GM18858 (cell line): ENCODE data around the gene IL36RN.

Source experiments
- ATAC-seq: cut with Tn5 transposase; IDR thresholded peaks from one replicate; pipeline ENCODE4 v1.9.1; 2021; ENCODE audit not compliant: unreplicated experiment

Gene IL36RN

DNA sequence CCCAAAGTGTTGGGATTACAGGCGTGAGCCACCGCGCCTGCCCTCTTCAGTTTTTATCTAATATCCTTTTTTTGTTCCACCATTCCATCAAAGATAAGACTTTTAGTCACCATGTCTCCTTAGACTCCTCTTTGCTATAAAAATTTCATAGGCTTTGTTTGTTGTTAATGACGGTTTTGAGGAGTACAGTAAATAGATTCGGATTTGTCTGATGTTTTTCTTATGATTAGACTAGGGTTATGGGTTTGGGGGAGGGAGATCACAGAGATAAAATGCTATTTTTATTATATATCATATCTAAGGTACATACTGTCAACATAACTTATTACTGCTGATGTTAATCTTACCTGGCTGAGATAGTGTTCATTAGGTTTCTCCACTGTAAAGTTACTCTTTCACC lies 12.5 kb upstream of the IL36RN start:
- ATAC-seq, result no peak

DNA sequence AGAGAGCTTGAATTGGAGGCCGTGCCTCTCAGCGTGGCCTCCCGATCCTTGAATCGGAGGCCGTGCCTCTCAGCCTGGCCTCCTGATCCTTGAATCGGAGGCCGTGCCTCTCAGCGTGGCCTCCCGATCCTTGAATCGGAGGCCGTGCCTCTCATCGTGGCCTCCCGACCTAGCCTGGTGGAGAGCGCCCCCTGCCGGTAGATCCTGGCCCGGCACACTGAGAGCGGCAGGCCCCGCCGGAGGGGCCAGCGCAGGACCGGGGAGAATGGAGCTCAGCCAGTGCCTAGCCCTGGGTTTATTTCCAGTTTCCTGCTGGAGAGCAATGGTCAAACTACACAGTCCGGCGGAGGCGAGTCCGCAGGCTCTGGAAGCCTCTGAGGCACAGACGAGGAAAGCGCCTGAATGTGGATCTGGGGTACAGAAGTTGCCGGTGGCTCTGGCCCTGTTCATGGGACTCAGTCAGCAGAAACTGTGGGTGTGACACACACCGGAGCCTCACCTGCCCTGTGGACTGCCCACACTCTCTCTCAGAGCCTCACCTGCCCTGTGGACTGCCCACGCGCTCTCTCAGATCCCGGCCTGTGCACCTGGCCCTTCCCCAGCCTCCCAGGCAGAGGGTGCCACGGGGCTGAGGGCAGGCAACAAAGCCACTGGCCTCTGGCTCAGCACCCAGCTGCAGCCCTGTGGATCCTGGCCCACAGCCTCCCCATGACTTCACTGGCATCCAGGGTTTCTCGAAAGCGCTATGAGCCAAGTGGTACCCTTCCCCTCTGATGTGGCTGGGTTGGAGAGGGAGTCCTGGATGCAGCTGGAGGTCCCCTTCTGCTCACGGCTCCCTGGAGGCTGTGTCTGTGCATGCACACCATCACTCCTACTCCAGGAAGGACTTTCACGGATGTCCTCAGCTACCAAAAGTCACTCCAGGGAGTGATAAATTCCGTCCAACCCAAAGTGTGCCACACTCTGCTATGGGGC lies 7.8 kb upstream of the IL36RN start:
- no peak for ATAC-seq

DNA sequence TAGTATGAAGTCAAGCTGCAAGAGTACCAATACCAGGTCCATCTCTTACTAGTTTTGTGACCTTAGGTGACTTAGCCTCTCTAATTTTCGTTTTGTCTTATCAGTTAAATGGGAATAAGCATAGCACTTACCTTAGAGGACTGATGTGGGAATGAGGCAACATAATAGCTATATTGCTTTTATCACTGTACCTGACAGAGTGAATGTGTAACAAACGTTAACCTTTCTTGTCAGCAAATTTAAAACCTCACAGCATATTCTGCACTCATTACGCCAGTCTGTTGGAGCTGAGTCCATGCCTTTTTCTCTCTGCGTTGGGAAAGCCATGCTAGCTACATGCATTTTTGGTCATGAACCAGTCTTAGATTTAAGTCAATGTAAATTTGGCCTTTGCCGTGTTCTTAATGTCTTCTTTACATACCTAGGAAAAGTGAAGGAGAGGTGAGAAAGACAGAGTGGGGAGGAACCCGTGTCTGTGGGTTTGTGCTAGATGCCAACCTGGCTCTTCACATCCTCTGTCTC lies 6.5 kb upstream of the IL36RN start, which contains the start of gene IL36B:
IL36B (minus strand) TSS at position 472 of the 522 bp plus-strand sequence.
- ATAC-seq, result no peak

DNA sequence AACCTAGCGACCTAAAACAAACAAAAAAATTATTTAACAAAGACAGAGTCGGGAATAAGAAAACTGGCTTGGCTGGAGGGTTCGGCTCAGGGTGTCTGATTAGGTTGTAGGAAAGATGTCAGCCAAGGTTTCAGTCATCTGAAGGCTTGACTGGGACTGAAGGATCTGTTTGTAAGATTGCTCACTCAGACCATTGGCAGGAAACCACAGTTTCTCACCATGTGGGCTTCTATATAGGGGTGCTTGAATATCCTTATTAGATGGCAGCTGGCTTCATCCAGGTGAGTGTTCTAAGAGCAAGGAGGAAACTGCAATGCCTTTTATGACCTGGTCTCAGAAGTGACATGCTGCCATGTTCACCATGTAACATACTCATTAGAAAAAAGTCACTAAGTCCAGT lies 5.3 kb upstream of the IL36RN start:
- ATAC-seq, result no peak

DNA sequence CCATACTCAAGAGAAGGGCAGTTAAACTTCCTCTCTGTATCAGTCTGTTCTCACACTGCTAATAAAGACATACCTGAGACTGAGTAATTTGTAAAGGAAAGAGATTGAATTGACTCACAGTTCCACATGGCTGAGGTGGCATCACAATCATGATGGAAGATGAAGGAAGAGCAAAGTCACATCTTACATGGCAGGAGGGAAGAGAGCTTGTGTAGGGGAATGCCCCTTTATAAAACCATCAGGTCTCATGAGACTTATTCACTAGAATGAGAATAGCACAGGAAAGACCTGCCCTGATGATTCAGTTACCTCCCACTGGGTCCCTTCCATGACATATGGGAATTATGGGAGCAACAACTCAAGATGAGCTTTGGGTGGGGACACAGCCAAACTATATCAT lies 4.9 kb upstream of the IL36RN start:
- ATAC-seq, result no peak

DNA sequence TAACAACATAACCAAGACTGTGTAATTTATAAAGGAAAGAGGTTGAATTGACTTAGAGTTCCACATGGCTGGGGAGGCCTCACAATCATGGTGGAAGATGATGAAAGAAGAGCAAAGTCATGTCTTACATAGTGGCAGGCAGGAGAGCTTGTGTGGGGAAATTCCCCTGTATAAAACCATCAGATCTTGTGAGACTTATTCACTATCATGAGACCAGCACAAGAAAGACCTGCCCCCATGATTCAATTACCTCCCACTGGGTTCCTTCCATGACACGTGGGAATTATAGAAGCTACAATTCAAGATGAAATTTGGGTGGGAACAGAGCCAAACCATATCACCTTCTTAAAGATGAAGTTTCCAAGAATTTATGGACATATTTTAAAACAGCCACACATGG lies 2.5 kb upstream of the IL36RN start:
- ATAC-seq, result no peak

DNA sequence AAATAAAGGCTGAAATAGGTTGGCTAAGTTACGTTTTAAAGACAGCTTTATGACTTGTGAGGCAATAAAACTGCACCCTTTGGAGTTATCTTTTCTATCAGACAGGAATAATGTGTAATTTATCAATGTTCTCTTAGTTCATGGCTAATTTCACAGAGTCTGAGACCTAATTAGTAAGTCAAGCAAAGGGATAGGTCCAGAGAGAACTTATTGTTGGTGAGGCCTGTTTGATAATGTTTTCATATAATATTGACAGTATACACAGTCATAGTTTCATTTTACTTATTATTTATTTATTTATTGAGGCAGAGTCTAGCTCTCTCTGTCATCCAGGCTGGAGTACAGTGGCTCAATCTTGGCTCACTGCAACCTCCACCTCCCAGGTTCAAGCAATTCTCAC lies 1.9 kb upstream of the IL36RN start:
- no peak for ATAC-seq

DNA sequence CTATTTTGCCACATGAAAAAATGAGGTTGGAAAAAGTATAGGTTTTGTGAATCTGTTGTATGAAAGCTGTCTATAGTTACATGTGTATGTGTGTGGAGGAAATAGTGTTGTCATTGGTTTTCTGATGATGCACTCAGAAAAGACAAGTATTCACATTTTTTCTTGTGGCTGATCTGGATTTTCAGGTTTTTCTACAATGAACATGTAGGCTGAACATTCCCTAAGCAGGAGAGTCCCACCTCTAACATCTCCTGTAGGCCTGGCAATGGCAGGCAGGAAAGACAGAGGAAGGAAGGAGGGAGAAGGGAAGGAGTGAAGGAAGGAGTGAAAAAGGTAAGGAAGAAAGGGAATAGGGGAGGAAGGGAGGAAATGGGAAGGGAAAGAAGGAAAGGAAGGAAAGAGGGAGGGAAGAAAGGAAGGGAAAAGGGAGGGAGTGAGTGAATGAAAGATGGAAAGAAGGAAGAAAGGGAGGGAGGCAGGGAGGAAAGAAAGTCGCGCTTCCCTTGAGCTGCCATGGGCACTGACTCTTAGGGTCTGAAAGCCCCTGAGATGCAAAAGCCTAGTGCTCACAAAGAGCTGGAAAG lies 495 bp upstream of the IL36RN start:
- ATAC-seq, result no peak

DNA sequence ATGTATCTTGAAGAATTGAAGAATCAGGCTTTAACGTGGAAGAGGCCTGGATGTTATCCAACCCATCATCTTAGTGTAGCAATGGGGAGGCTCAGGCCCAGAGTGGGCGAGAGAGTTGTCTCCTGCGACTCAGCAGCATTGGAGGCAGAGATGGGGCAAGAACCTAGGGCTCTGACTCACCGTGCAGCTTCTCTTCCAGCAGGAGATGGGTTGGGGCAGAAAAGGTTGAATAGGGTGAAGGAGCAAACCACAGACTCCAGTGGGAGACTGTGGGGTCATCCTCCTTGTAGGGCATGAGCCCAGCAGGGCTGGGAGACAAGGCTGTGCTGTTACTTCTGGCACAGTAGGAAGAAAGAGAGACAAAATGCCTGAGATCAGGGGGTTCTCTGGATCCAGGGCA lies 1.4 kb downstream of the IL36RN start:
- no peak for ATAC-seq

DNA sequence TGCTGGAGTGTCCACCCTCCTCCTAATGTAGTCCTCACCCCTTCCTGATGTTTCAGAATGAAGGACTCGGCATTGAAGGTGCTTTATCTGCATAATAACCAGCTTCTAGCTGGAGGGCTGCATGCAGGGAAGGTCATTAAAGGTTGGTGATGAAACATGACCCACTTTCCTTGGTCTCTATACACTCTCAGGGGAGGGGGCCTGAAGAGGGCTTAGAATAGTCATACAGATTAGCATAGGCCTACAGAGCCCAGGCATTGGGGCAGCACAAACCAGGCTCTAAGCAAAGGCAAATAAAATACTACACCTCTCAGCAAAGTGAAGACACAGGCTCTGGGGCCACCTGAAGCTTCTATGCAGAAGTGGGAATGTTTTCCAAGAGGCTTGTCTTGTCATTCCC lies 1.8 kb downstream of the IL36RN start:
- ATAC-seq, result no peak

DNA sequence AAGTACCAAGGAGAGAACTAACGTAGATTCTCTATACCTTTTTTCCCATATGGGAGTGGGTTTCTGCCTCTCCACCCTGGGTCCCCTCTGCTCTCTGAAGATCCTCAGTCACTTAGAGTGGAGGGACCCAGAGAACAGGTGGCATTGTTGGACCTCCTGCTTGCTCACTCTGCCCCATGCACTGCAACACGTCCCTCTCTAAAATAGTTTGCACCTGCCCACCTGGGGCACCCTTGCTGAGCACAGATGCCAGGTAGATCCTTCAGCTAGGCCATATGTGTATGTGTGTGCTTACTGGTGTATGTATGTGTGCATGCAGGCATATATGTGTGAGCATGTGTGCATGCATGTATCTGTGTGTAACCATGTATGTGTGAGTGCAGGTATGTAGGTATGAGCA lies 2.2 kb downstream of the IL36RN start:
- no peak for ATAC-seq

DNA sequence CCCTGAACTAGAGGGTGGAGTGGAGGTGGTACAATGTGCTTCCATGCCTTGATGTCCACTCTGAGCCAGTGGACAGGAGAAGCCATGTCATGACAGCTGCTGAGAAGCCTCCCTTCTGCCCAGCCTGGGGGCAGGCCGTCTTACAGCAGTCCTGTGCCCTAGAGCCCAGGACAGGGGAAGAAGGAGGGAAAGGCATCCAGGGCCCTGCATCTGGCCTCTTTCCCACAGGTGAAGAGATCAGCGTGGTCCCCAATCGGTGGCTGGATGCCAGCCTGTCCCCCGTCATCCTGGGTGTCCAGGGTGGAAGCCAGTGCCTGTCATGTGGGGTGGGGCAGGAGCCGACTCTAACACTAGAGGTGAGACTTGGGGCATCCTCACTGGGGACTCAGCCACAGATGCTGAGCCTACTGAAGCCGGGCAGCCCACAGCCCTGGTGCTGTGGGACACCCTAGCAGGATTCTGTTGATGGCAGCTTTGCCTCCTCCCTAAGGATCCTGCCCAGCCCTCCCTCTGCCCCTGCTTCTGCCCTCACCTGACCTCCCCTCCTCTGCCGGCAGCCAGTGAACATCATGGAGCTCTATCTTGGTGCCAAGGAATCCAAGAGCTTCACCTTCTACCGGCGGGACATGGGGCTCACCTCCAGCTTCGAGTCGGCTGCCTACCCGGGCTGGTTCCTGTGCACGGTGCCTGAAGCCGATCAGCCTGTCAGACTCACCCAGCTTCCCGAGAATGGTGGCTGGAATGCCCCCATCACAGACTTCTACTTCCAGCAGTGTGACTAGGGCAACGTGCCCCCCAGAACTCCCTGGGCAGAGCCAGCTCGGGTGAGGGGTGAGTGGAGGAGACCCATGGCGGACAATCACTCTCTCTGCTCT lies 3.1 kb downstream of the IL36RN start:
- no peak for ATAC-seq

DNA sequence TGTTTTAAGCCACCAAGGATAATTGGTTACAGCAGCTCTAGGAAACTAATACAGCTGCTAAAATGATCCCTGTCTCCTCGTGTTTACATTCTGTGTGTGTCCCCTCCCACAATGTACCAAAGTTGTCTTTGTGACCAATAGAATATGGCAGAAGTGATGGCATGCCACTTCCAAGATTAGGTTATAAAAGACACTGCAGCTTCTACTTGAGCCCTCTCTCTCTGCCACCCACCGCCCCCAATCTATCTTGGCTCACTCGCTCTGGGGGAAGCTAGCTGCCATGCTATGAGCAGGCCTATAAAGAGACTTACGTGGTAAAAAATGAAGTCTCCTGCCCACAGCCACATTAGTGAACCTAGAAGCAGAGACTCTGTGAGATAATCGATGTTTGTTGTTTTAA lies 5.3 kb downstream of the IL36RN start:
- no peak for ATAC-seq

DNA sequence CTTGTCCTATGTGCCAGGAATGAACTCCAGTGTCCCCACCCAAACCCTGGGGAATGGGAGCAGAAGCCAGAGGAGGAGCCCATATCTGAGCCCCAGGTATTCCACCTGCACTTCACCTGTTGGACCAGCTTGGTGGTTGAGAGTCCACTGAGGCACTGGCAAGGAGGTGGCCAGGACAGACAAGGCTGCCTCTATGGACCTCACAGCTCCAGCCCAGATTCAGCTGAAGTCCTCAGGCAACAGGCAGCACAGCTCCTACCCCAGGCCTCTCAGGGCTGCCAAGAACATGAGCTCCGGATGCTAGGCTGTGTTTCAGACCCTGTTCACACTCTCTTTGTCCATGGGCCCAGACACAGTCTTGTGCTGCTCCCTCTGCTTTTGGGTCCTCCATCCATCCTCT lies 5.9 kb downstream of the IL36RN start:
- no peak for ATAC-seq

DNA sequence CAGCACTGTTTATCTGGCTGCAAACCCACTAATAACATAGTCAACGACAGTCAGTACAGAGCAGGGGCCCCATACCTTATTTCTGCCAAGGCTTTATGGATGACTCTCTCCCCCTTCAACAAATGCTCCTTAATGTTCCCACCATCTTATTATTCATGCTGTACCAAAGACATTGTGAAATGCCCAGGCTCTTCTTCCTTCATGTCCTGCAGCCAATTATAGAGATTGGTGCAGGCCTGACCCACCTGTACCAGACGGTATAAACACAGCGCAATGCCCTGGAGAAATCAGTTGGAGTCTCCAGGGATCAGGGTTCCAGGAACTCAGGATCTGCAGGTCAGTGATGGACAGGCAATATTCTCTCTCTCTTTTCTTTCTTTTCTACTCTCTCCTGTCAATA lies 8.7 kb downstream of the IL36RN start, which contains the start of gene IL1F10:
IL1F10 (plus strand) TSS at position 290 of the 400 bp plus-strand sequence. CDS start 4,769 bp downstream, outside the sequence.
- no peak for ATAC-seq

DNA sequence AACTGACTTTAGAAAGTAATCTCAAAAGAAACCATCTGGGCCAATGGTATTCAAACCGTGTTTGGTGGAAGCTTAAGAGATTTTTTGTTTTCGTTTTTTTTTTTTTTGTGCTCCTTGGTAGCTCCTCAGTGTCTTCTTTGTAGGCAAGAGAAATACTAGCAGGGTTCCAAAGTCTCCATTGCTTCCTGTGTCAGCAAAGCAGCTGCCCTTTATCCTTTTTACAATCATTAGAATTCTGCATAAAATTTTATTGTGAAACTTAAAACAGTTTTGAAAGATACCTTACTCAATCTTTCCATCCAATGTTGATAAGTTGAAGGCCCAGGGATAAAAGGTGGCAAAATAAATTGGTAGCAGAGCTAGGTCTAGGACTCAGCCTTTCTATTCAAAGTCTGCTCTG lies 9.3 kb downstream of the IL36RN start:
- no peak for ATAC-seq

DNA sequence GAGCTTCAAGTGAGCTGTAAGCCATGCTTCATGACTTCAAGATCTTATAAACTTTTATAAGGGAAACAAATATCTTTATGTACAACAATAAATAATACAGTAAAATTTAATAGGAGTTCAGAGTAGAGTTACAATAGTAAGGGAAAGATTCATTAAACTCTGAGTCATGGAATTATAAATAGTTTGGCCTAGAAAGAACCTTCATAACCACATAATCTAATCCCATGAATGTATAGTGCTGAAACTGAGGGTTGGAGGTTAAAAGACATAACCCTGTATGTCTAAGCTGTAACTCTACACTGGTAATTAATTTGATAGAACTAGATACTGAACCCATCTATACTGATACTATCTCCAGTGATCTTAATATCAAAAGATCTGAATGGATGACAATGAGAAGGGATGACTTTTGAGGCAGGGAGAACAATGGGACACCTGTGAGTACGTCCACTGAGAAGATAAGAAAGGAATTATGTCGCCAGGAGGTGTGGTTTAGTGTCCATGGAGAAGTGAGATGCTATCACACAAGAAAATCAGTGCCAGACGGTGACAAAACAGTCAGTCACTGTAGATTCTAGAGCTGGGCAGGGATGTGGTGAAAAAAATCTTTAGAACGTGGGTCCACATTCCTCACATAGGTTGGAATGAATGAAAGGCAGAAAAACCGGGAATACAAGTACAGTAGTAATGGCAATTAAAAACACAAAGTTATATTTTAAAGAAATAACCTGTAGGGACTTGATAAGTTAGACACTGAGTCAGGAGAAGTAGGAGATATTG lies 9.9 kb downstream of the IL36RN start:
- no peak for ATAC-seq

DNA sequence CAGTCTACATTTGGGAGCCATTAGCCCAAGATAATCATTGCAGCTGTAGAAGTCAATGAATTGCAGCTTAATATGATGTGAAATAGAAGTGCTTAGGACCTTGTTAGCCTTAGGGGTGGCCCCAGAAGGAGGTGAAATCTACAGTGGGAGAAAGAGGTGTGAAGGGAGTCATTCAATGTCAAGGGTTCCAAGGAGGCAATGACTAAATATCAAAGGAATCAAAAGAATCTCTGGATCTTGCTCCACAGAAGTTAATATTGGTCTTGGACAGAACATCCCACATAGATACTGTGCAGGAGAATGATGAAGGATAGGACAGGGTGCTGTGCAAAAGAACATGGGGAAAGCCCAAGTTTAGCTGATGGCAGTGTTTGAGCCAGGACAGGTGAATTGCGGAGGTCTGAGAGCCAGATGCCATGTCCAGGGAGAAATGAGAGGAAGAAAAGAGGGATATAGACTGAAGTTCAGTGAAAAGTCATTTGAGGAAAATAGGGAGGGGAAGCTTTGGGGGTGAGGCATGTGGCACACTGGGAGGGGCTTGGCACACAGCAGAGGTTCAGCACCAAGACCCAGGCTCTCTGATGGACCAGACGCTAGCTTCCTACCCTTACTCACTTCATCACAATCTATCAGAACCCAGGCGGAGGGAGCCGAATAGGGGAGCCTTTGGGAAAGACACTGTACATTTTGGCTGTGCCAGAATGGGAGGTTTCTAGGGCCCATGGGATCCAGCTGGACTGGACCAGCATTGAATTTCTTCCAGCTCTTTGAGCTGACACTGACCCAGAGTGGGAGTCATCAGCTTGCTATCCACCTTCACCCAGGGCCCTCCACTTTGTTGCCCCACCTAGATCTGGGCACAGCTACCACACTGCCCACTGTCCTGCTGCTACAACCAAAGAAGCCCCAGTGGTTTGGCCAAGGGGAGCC lies 10.9 kb downstream of the IL36RN start:
- ATAC-seq, result no peak

DNA sequence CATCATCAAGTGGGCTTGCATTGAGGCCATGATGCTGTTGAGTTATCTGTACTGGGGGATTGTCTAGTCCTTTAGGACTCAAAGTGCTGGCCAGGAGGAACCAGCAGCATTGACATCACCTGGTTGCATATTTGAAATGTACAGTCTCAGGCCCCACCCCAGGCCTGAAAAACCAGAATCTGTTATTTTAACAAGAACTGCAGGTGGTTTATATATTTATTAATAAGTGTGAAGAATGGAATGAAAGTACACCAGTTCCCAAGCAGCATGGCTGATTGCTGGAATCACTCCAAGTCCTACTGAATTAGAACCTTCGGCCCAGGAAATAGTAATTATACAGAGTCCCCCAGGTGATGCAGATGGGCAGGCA lies 11.6 kb downstream of the IL36RN start:
- no peak for ATAC-seq
